RKO (cell line): ENCODE measurements around the gene NKX1-1.
"Not testable (repeated sequence)": the region's sequence is repeated elsewhere in the genome, so short reads cannot be mapped to it uniquely, and the experiment has no call there.

ENCODE experiments used
- DNase-seq: peaks from one replicate; pipeline ENCODE4 v3.0.0-alpha.2; 2016; ENCODE audit warnings: low spot score

The NKX1-1 gene

DNA sequence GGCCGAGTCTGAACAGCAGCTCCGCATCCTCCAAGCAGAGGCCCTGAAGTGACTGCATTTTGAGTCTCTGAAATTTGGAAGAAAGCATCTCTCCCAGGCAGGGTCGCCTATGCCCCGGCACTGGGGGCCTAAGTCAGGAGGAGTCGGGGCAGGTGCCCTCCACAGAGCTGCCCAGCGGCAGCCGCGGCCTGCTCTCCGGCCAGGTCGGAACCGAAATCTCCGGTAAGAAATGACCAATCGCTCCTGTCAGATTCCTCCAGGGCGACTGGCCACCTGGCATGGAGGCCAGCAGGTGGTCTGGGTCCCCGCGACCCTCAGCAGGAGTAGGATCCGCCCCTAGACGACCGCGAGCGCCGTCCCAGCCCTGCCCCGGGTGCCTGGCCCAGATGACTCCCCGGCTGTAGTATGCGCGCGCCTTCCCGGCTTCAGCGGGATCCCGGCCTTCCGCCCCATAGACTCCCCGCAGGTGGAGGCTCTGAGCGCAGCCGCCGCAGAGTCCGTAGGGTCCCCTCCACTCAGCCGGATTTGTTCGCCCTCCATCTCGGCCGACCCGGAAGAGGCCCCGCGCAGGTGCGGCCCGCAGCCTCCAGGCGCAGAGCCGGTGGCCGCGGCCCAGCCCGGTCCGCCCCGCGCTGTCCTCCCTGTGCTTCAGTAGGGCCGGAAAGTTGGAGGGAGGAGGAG is 1.5 kb downstream of the NKX1-1 start:
- DNase-seq: no peak

DNA sequence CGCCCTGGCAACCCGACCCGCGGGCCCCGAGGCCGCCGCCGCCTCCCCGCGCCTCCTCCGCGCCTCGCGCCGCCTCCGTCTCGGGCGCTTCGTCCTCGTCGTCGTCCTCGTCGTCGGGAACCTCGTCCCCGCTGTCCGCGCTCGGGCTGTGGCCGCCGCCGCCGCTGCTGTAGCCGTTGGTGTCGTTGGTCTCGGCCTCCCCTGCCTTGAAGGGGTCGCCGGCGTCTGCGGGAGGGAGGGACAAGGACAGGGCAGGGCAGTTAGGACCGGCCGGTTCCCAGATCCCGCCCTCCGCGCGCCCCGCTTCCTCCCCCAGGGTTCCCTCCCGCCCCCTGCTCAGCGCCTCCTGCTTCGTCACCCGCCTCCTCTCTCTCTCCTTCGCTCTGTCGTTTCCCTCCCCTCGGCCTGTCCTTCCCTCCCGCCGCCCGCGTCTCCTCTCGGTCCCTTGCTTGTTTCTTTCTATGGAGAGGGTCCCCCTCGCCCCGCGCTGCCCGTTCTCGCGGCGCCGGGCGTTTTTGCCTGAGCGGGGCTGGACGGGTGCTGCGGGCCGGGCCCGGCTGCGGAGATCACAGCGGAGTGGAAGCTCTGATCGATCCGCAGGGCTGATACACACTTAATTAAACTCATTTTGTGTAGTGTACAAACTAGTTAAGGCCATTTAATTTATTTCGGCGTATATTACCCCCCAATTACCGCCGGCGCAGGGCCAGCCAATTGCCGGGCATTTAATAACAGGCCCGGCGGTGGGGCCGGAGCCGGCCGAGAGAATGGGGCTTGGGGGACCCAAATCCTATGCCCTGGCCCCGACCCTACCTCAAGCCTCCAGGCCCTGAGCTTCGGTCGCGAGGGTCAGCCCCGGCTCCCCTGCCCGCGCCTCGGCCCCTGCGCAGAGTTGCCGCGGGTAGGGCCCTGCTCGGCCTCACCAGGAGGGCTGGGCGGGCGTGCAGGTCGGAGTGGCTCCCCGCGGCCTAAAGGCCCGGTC is 2.4 kb downstream of the NKX1-1 start:
- DNase-seq: no peak

DNA sequence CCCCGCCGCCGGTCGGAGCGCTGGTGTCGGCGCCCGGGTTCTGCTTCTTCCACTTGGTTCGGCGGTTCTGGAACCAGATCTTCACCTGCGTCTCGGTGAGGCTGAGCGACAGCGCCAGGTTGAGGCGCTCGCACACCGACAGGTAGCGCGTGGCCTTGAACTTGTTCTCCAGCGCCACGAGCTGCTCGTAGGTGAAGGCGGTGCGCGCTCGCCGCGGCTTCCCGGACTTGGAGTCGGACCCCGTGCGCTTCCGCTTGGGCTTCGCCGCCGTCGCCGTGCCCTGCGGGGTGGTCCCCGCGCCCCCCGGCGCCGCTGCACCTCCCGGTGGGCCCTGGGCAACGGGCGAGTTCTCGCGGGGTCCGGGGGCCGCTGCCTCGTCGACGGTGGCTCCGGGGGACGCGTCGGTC is 3.1 kb downstream of the NKX1-1 start:
- DNase-seq: no peak

DNA sequence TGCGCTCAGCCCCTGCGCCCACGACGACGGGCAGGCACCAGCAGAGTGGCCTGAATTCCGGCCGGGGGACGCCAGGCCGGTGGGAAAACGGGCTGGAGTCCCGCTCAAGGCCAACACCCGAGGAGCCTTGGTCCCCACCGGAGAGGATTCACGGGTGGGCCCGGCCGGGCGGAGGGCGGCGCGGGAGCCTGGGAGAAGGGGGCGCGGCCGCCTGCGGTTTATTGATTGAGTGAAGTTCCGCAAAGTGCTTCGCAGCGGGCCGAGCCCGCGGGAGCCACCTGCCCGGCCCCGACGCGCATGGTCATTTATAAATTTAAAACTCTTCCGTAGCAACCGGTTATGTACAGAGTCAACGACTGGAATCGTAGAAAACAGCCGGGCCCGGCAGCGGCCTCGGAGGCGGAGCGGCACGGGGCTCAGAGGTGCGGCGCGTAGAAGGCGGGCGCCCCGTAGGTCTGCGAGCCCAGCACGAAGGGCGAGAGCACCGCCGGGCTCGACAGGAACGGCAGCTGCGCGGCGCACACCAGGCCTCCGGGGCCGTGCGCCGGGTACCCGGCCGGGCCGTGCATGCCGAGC is 3.6 kb downstream of the NKX1-1 start:
- no peak for DNase-seq

DNA sequence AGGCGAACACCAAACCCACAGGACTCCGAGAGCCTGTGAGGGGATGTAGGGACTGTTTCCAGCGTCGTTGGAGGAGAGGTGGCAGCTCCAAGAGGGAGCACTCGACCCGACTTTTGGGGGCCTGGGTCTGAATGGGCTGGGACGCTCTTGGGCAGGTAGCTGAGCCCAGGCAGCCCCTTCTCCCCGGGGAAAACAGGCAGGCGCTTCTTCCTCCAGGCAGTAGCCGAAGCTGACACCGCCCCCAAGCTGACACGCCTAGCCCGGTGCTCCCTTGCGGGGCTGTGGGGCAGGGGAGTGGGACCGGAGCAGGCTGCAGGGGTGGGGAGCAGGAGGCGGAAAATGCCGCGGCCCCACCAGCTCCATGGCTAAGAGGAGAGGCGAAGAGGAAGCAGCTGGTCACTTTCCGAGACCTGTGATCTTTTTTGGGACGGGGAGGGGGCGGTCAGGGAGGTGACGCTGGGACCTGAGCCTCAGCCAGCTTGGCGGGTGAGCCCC is 4.2 kb downstream of the NKX1-1 start:
- no peak for DNase-seq

DNA sequence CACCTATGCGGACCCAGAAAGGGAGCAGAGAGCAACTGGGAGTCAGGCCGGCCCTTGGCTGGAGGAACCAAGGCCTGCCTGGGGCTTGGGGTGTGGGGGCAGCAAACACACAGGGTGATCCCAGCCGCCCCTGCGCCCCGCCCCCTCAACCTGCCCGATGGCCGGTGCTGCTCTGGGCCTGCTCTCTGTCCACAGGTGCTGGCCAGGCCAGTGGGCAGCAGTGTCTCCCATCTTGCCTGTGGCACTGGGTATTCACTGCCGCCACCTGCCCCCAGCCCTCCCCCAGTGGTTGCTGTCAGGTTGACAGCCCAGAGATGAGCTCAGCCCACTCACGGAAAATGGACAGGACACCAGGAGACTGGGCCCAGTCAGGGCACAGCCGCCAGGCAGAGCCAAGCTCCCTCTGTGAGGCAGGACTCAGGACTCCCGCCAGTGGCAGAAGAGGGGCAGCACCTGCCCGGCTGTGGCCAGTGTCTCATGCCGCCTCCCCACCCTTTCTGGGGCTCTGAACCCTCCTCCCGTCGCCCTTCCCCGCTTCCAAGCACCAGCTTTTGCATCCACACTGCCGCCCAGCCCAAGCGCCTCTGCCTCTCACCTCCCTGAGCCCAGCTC is 4.7 kb downstream of the NKX1-1 start:
- DNase-seq: no peak

DNA sequence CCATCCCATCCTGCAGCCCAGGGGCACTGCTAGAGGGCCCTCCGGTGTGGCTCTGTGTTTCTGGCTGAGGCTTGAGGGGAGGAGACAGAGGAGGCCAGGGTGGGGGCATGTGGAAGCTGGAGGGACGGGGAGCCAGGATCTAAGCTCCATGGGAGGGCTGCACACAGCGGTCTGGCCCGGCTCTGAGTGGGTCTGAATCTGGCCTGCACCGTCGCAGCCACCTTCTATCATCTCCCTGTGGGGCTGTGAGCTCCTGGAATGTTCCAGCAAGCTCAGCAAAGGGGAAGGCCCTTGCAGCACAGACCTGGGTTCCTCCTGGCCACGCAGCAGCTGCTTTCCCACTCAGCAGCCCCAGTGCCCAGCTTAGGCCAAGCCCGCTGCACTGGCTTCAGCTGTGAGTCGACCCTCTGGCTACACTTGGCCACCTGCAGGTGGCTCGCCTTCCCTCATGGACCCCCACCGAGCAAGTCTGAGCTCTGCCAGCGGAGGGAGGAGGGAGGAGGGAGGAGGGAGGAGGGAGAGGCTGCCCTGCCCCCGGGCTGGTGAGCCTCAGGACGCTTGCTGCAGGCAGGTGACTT is 5.3 kb downstream of the NKX1-1 start:
- no peak for DNase-seq

DNA sequence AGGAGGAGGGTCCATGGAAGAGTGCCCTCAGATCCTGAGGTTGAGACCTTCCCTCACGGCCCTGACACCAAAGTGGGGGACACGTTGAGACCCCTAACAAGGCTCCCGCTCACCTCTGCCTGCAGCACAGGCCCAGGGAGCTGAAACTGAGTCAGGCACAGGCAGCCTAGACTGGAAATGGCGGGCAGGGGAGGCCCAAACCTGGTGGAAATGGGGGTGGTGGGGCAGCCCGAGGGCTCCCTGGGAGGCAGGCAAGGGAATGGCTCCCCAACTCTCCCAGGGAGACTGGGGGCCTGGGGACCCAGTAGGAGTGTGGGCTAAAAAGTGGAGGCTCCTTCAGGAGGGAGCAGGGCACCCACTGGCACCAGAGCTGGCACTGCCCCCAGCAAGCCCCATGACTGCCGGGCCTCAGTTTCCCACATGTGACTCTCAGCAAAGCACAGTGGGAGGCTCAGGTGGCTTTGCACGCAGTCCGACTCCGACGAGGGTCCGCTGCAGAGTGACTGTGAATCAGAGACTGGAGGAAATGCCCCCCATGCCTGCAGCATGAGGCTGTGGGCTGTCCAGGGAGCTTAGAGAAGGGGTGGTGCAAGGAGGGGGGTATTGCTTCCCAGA is 5.9 kb downstream of the NKX1-1 start:
- DNase-seq: no peak

DNA sequence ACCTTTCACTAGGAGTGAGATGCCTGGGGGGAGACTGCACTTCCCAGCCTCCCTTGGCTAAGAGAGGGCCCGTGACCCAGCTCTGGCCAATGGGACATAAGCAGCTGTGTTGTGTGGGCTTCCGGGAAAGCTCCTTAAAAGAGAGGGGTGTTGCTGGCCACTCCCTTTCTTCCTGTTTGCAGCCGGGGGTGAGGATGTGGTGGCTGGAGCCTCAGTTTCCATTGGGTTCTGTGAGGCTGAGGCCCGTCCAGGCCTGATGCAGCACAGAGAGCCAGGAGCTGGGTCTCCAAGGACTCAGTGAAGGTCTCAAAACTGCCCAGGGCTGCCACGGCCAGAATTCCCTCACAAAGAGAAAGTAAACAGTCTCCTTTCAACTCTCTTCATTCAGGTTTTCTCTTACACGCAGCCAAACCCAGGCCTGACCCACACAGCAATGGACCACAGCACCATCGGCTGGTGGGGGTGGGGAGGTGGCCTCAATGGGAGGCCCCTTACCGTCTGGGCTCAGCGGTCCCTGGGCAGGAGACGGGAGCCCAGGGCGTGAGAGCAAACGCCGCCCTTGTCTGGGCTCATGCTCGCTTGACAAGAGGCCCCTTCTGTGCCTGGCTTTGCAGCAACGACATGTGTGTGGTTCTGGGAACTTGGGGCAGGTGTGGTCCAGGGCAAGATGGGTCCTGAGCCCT is 6.6 kb downstream of the NKX1-1 start:
- no peak for DNase-seq

DNA sequence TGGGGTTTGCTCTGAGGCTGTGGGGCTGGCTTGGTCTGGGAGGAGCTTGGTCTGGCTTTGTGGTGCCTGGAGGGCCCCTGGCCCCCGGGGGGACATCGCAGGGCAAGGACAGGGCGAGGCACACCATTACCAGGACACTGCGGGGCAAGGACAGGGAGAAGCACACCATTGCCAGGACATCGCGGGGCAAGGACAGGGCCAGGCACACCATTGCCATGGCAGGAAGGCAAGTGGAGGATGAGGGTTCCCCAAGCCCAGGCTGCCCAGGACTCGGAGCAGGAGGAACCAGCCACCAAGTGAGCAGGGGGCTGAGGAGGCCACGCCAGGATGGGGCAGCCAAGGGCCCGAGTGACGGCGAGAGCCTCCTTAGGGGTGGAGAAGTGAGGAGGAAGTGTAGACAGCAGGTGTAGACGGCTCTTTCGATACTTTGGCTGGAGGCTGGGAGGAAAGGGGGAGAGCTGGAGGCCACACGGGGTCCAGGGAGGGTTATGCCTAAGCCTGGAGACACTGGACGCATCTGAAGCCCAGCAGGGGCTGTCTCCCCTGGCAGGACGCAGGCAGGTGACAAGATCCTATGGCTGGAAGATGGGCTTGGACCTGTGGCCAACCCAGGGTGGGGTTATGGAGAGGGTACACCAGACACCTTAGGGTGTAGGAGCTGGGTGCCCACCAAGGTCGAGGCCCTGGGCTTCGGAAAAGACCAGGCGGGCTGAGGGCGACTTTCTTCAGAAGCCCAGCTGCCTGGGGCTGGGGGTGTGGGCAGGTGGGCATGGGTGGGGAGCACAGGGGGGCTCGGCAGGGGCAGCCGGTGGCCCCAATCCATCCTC is 7.3 kb downstream of the NKX1-1 start:
- DNase-seq: no peak

DNA sequence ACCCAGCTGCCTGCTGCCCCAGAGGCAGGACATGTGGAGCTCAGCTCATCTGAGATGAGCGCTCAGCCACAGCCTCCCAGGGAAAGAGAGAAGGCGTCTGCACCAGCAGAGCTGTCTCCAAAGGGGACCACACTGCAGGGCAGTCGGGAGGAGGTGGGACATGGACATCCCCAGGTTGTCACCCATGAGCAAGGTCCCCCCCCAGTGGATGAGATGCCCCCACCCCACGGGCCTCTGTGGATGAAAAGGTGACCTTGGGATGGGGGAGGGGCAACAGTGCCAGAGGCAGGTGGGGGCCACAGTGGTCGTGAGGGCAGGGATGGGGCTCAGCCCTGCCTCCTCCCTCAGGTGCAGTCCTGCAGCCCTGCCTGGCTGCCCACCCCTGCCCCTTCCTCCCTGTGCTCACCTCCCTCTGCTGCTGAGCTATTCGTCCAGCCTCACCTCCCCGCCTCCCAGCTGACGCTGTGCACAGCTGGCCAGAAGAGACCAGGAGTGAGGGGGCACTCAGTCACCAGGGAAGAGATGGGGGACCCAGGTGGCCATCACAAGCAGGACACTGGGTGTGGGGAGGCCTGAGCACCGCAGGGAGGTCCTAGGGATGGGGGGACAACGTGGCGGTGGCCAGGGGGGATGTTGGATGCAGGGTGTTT is 9.3 kb downstream of the NKX1-1 start:
- no peak for DNase-seq

DNA sequence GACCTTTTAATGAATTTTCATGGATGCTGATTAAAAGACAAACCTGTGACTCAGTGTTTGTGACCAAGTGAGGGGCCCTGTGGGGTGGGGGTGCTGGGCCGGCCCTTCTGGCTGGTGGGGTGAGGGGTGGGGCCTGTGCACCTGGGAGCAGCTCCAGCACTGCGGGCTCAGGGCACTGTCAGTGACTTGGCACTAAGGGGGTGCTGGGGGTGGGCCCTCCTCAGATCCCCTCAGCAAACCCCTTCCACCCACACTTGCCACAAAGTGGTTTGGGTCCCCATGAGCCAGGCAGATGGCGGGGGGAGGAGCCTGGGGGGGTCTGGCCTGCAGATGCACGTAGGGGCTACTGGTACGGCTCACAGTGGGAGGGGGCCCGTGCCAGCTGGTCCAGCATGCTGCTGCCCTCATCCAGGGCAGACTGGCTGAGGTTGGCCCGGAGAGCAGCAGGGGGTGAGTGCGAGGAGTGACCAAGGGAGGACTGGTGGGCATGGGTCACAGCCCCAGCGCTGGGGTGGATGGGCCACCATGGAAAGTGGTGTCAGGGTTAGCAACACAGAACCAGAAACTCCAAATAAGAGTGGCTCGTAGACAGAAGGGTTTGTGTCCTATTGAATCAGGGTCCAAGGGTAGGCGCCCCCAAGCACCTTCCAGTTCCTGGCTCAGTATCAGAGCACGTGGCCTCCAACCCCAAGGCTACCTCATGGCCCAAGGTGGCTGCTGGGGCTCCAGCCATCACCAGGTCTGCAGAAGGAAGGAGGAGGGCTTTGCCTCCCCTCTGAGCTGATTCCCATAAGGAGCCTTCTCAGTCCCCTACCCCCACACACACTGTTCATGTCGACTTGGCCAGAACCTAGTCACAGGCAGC is 10.1 kb downstream of the NKX1-1 start:
- no peak for DNase-seq

DNA sequence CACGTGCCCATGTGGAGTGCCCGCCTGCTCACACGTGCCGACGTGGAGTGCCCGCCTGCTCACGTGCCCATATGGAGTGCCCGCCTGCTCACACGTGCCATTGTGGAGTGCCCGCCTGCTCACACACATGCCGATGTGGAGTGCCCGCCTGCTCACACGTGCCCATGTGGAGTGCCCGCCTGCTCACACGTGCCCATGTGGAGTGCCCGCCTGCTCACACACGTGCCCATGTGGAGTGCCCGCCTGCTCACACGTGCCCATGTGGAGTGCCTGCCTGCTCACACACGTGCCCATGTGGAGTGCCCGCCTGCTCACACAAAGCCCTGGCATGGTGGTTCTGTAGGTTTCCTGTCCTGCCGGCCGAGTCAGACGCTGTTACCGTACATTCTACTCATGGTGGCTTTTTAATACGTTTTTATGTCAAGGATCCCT is 10.8 kb downstream of the NKX1-1 start:
- DNase-seq: not testable (repeated sequence)

DNA sequence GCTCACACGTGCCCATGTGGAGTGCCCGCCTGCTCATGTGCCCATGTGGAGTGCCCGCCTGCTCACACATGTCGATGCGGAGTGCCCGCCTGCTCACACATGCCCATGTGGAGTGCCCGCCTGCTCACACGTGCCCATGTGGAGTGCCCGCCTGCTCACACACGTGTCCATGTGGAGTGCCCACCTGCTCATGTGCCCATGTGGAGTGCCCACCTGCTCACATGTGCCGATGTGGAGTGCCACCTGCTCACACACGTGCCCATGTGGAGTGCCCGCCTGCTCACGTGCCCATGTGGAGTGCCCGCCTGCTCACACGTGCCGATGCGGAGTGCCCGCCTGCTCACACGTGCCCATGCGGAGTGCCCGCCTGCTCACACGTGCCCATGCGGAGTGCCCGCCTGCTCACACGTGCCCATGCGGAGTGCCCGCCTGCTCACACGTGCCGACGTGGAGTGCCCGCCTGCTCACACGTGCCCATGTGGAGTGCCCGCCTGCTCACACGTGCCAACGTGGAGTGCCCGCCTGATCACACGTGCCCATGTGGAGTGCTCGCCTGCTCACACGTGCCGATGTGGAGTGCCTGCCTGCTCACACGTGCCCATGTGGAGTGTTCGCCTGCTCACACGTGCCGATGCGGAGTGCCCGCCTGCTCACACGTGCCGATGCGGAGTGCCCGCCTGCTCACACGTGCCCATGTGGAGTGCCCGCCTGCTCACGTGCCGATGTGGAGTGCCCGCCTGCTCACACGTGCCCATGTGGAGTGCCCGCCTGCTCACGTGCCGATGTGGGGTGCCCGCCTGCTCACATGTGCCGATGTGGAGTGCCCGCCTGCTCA is 11.5 kb downstream of the NKX1-1 start:
- DNase-seq: not testable (repeated sequence)

DNA sequence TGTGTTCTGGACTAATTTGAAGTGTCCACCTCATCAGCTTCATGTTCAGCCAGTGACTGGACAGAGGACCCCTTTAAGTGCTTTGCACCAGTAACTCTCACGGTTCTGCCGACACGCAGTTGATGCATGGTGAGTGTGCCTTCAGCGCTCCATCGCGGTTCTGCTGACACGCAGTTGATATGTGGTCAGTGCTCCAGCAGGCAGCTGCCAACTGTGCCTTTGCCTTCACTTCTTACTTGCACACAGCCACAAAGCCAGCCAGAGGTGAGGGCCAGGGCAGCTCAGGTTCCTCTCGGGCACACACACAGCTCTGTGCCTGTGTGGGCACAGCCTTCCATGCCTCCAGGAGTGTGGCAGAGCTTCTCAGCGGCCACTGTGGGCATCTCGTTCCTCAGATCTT is 12.4 kb downstream of the NKX1-1 start:
- no peak for DNase-seq

DNA sequence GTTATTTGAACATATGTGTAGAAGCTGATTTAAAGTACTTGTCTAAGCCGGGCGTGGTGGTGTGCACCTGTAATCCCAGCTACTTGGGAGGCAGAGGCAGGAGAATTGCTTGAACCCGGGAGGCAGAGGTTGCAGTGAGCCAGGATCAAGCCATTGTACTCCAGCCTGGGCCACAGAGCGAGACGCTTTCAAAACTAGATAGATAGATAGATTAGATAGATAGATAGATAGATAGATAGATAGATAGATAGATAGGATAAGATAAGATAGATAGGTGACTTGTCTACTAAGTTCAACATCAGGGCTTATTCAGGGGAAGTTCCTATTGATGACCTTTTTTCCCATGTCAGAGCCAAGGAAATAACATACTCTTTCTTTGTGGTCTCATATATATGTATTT is 12.9 kb downstream of the NKX1-1 start:
- not testable (repeated sequence) for DNase-seq
